Measurements from ENCODE around the gene ADA.

The ADA gene

GRCh38 chr20:44633187-44633810 is 18.2 kb downstream of the ADA start:
- Histone ChIP-seq H4K20me1 (ENCODE audit: insufficient read depth, low read length) (no peaks in the 10 kb centered on the region), H3K79me2 (ENCODE audit: low read length) (peaks cover 41% of the 10 kb centered on the region), H3F3A (ENCODE audit: insufficient read depth, low read length) (no peaks in the 10 kb centered on the region), H2AFZ (ENCODE audit: low read length) (no peak overlapping the region), H3K4me1 (ENCODE audit: low read length) (no peaks in the 10 kb centered on the region), H3K9ac (ENCODE audit: low read length) (no peak overlapping the region), H3K9me2 (replicated peaks; ENCODE audit: insufficient read depth, low read length) (no peaks in the 10 kb centered on the region), H3K36me3 (replicated peaks; ENCODE audit: insufficient read depth, low read length) (peaks cover 8% of the 10 kb centered on the region; the same call in 1 of the 2 replicates), H3K4me3 (ENCODE audit: low read length) (no peak overlapping the region), H3K27ac (ENCODE audit: low read length) (no peak overlapping the region), H3K9me3 (replicated peaks; ENCODE audit: insufficient read depth, low read length) (no peaks in the 10 kb centered on the region), H3K4me2 (ENCODE audit: low read depth, low read length) (no peak overlapping the region), H3K27me3 (replicated peaks; ENCODE audit: insufficient read depth, low read length) (no peaks in the 10 kb centered on the region)
- DNase-seq = no peak
- TF ChIP-seq EZH2 (optimal IDR thresholded peaks at IDR 0.05; ENCODE audit: low read depth, low read length) (no peak), EZH2phosphoT487 (IDR thresholded peaks at IDR 0.05; ENCODE audit: low read length) (no peak), CTCF (IDR thresholded peaks at IDR 0.05; ENCODE audit: low read length) (no peak)

DNA sequence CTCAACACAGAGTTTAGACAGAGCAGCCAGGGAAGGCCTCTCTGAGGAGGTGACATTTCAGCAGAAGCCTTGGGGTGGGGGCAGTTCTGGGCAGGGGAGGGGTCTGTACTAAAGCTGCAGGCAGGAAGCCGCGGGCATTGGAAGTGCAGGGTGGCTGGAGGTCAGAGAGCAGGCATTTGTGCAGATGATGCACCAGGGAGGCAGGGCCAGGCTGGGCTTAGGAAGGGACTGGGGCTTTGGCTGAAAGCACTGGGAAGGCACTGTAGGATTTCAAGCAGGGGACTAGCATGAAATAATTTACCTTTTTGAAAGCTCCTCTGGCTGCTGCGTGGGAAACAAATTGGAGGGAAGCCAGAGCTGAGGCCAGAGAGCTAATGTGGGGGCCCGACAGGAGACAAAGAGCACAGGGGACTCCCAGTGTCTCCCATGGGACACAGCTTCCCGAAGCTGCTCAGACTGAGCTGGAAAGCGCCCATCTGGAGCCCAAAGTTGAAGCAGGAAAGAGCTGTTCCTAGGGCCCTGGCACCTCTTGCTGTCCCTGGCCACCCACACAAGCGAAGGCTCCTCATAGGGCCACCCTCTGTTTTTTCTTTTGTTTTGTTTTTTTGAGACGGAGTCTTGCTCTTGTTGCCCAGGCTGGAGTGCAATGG is 19.3 kb downstream of the ADA start:
- Histone ChIP-seq H3K27me3 (replicated peaks; ENCODE audit: insufficient read depth, low read length) (no peaks in the 10 kb centered on the region), H3K9ac (ENCODE audit: low read length) (no peak overlapping the region), H3K27ac (ENCODE audit: low read length) (no peak overlapping the region), H3K9me3 (replicated peaks; ENCODE audit: insufficient read depth, low read length) (no peaks in the 10 kb centered on the region), H3K4me2 (ENCODE audit: low read depth, low read length) (no peak overlapping the region), H4K20me1 (ENCODE audit: insufficient read depth, low read length) (no peaks in the 10 kb centered on the region), H3F3A (ENCODE audit: insufficient read depth, low read length) (no peaks in the 10 kb centered on the region), H3K79me2 (ENCODE audit: low read length) (peaks cover 37% of the 10 kb centered on the region), H2AFZ (ENCODE audit: low read length) (no peak overlapping the region), H3K36me3 (replicated peaks; ENCODE audit: insufficient read depth, low read length) (peaks cover 15% of the 10 kb centered on the region), H3K4me1 (ENCODE audit: low read length) (no peaks in the 10 kb centered on the region), H3K9me2 (replicated peaks; ENCODE audit: insufficient read depth, low read length) (no peaks in the 10 kb centered on the region), H3K4me3 (ENCODE audit: low read length) (no peak overlapping the region)
- DNase-seq = no peak
- TF ChIP-seq EZH2phosphoT487 (IDR thresholded peaks at IDR 0.05; ENCODE audit: low read length) (no peak), CTCF (IDR thresholded peaks at IDR 0.05; ENCODE audit: low read length) (no peak), EZH2 (optimal IDR thresholded peaks at IDR 0.05; ENCODE audit: low read depth, low read length) (no peak)

- TF ChIP-seq CTCF (IDR thresholded peaks at IDR 0.05; ENCODE audit: low read length) (no peak), EZH2 (optimal IDR thresholded peaks at IDR 0.05; ENCODE audit: low read depth, low read length) (no peak), EZH2phosphoT487 (IDR thresholded peaks at IDR 0.05; ENCODE audit: low read length) (no peak)
- H3K9me2 ChIP-seq (replicated peaks; ENCODE audit: insufficient read depth, low read length) = no peaks in the 10 kb centered on the region
- no peak for DNase-seq
- no peak overlapping the region for H2AFZ ChIP-seq (ENCODE audit: low read length)
- no peaks in the 10 kb centered on the region for H3K27me3 ChIP-seq (replicated peaks; ENCODE audit: insufficient read depth, low read length)
- no peak overlapping the region for H3K27ac ChIP-seq (ENCODE audit: low read length)
- H3K4me2 ChIP-seq (ENCODE audit: low read depth, low read length) = no peak overlapping the region
- H3K9me3 ChIP-seq (replicated peaks; ENCODE audit: insufficient read depth, low read length) = no peaks in the 10 kb centered on the region
- H4K20me1 ChIP-seq (ENCODE audit: insufficient read depth, low read length) = no peaks in the 10 kb centered on the region
- no peaks in the 10 kb centered on the region for H3F3A ChIP-seq (ENCODE audit: insufficient read depth, low read length)
- H3K4me3 ChIP-seq (ENCODE audit: low read length) = no peak overlapping the region
- H3K79me2 ChIP-seq (ENCODE audit: low read length) = peaks cover 28% of the 10 kb centered on the region; the same call in 1 of the 2 replicates
- peaks cover 18% of the 10 kb centered on the region for H3K36me3 ChIP-seq (replicated peaks; ENCODE audit: insufficient read depth, low read length)
- no peak overlapping the region for H3K9ac ChIP-seq (ENCODE audit: low read length)
- no peaks in the 10 kb centered on the region for H3K4me1 ChIP-seq (ENCODE audit: low read length)
Observed at GRCh38 chr20:44630297-44630696, 21.2 kb downstream of the ADA start.
